Astrocyte (in vitro differentiated cells and primary cell): Measurements from ENCODE around the gene AMDHD2.

ENCODE experiments used
- CTCF ChIP-seq: IDR thresholded peaks from 2 replicates; pipeline ENCODE4 v1.5.1; 2011; ENCODE audit warnings: low read depth, mild to moderate bottlenecking, inconsistent platforms, low read length, moderate library complexity; ENCODE audit not compliant: insufficient read depth
- EZH2 ChIP-seq: IDR thresholded peaks from 2 replicates; pipeline ENCODE4 v1.6.1; 2012; ENCODE audit warnings: mild to moderate bottlenecking, low read length, inconsistent platforms; ENCODE audit not compliant: insufficient read depth

- TF ChIP-seq CTCF: no peak
- no peak for TF ChIP-seq EZH2
These were observed 23.7 kb upstream of the AMDHD2 start for GRCh38 chr16:2496223-2497115.
